ENCODE data around the gene CDYL. TPM values are rescaled to one million over a fixed set of nuclear protein-coding genes. Genes with fewer than 3 reads are reported as not detected.

The CDYL gene
- total and polyA plus RNA-seq, 4 donors: 3.3 to 25.4 (median 11.0) TPM

GRCh38 chr6:4853349-4853748 is 77.1 kb downstream of the CDYL start:
- WGBS: 90% methylated on average over 4 of the region's 4 CpGs
- H3K4me1 ChIP-seq (ENCODE audit: control insufficient read depth in 4 of 4, insufficient read depth in 4 of 4, low read length in 3 of 4): peaks cover 0 to 4% (median 0%) of the 10 kb centered on the region in 4 donors

GRCh38 chr6:4853782-4854511 is 77.7 kb downstream of the CDYL start:
- Histone ChIP-seq H3K4me1 (ENCODE audit: control insufficient read depth in 4 of 4, insufficient read depth in 4 of 4, low read length in 3 of 4) (no peaks in the 10 kb centered on the region), H3K9ac (ENCODE audit: low read depth in 1 of 2, low read length in 2 of 2) (no peak overlapping the region), H3K9me3 (ENCODE audit: control insufficient read depth in 4 of 4, low read length in 3 of 4) (no peaks in the 10 kb centered on the region), H3K27ac (ENCODE audit: low read depth in 1 of 2, low read length in 2 of 2) (no peak overlapping the region), H3K4me3 (ENCODE audit: low read depth in 1 of 3, low read length in 3 of 3) (no peak overlapping the region), H3K36me3 (ENCODE audit: control insufficient read depth in 4 of 4, insufficient read depth in 3 of 4, low read depth in 1 of 4, low read length in 3 of 4) (no peaks in the 10 kb centered on the region), H3K27me3 (ENCODE audit: control insufficient read depth in 4 of 4, insufficient read depth in 4 of 4, low read length in 3 of 4) (no peaks in the 10 kb centered on the region)
- WGBS: 90% methylated on average over 16 of the region's 16 CpGs
- DNase-seq (ENCODE audit: low spot score): no peak
- TF ChIP-seq, protein P1, sequence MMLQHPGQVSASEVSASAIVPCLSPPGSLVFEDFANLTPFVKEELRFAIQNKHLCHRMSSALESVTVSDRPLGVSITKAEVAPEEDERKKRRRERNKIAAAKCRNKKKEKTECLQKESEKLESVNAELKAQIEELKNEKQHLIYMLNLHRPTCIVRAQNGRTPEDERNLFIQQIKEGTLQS (IDR thresholded peaks at IDR 0.05): no peak
- TF ChIP-seq FOXA2 (IDR thresholded peaks at IDR 0.05) (no peak), HNF4A (conservative IDR thresholded peaks at IDR 0.05) (no peak), SP1 (IDR thresholded peaks at IDR 0.05) (no peak), NR2F2 (IDR thresholded peaks at IDR 0.05) (no peak), RXRA (IDR thresholded peaks at IDR 0.05) (no peak), GABPA (IDR thresholded peaks at IDR 0.05 in 1 of 2, conservative IDR thresholded peaks at IDR 0.05 in 1 of 2) (no peak), YY1 (IDR thresholded peaks at IDR 0.05) (no peak), HNF4G (IDR thresholded peaks at IDR 0.05) (no peak), TAF1 (conservative IDR thresholded peaks at IDR 0.05) (no peak)
- TF ChIP-seq, protein P2, sequence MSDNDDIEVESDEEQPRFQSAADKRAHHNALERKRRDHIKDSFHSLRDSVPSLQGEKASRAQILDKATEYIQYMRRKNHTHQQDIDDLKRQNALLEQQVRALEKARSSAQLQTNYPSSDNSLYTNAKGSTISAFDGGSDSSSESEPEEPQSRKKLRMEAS (IDR thresholded peaks at IDR 0.05): no peak
- TF ChIP-seq, protein P3, sequence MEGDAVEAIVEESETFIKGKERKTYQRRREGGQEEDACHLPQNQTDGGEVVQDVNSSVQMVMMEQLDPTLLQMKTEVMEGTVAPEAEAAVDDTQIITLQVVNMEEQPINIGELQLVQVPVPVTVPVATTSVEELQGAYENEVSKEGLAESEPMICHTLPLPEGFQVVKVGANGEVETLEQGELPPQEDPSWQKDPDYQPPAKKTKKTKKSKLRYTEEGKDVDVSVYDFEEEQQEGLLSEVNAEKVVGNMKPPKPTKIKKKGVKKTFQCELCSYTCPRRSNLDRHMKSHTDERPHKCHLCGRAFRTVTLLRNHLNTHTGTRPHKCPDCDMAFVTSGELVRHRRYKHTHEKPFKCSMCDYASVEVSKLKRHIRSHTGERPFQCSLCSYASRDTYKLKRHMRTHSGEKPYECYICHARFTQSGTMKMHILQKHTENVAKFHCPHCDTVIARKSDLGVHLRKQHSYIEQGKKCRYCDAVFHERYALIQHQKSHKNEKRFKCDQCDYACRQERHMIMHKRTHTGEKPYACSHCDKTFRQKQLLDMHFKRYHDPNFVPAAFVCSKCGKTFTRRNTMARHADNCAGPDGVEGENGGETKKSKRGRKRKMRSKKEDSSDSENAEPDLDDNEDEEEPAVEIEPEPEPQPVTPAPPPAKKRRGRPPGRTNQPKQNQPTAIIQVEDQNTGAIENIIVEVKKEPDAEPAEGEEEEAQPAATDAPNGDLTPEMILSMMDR (IDR thresholded peaks at IDR 0.05; ENCODE audit: low read depth, low read length, missing input control): no peak

More at GRCh38 chr6:4853349-4853748, 77.1 kb downstream of the CDYL start:
- no peaks in the 10 kb centered on the region for H3K36me3 ChIP-seq (ENCODE audit: control insufficient read depth in 4 of 4, insufficient read depth in 3 of 4, low read depth in 1 of 4, low read length in 3 of 4)
- no peak for DNase-seq (ENCODE audit: low spot score)
- H3K9ac ChIP-seq (ENCODE audit: low read depth in 1 of 2, low read length in 2 of 2): no peak overlapping the region
- no peaks in the 10 kb centered on the region for H3K9me3 ChIP-seq (ENCODE audit: control insufficient read depth in 4 of 4, low read length in 3 of 4)
- no peaks in the 10 kb centered on the region for H3K27me3 ChIP-seq (ENCODE audit: control insufficient read depth in 4 of 4, insufficient read depth in 4 of 4, low read length in 3 of 4)
- no peak overlapping the region for H3K27ac ChIP-seq (ENCODE audit: low read depth in 1 of 2, low read length in 2 of 2)
- no peak overlapping the region for H3K4me3 ChIP-seq (ENCODE audit: low read depth in 1 of 3, low read length in 3 of 3)
- TF ChIP-seq, protein P2 (IDR thresholded peaks at IDR 0.05): no peak
- TF ChIP-seq FOXA2 (IDR thresholded peaks at IDR 0.05) (no peak), RXRA (IDR thresholded peaks at IDR 0.05) (no peak), NR2F2 (IDR thresholded peaks at IDR 0.05) (no peak), HNF4A (conservative IDR thresholded peaks at IDR 0.05) (no peak), REST (IDR thresholded peaks at IDR 0.05) (no peak)
- TF ChIP-seq, protein P3 (IDR thresholded peaks at IDR 0.05; ENCODE audit: low read depth, low read length, missing input control): no peak

Measured in liver (tissue), 9 donors.